ENCODE results near the gene MCF2L. TPM values are rescaled to one million over a fixed set of nuclear protein-coding genes. Genes with fewer than 3 reads are reported as not detected.

Gene MCF2L
- total RNA-seq, 1 donor from 2014 or later: 6.7 TPM

- Mint-ChIP-seq H3K9me3 (ENCODE audit: low read depth) (no peaks in the 10 kb centered on the region), H3K27me3 (ENCODE audit: low read depth) (peaks cover 6% of the 10 kb centered on the region), H3K36me3 (ENCODE audit: low read depth) (peaks cover 3% of the 10 kb centered on the region), H3K4me3 (ENCODE audit: unreplicated experiment) (no peak overlapping the region), H3K27ac (ENCODE audit: unreplicated experiment) (no peak overlapping the region), H3K4me1 (ENCODE audit: low read depth) (no peaks in the 10 kb centered on the region)
- TF ChIP-seq CTCF (IDR thresholded peaks at IDR 0.05): no peak
- peak; percentile 88 for DNase-seq (ENCODE audit: low spot score)
These were observed 111.4 kb downstream of the MCF2L start for GRCh38 chr13:113080361-113080831.

GRCh38 chr13:113080901-113081521, 112.0 kb downstream of the MCF2L start:
- DNase-seq (ENCODE audit: low spot score): peak; percentile 86
- H3K4me1 Mint-ChIP-seq (ENCODE audit: low read depth): no peaks in the 10 kb centered on the region
- peaks cover 3% of the 10 kb centered on the region for H3K36me3 Mint-ChIP-seq (ENCODE audit: low read depth)
- H3K9me3 Mint-ChIP-seq (ENCODE audit: low read depth): no peaks in the 10 kb centered on the region
- H3K27ac Mint-ChIP-seq (ENCODE audit: unreplicated experiment): no peak overlapping the region
- peaks cover 6% of the 10 kb centered on the region for H3K27me3 Mint-ChIP-seq (ENCODE audit: low read depth)
- TF ChIP-seq CTCF (IDR thresholded peaks at IDR 0.05): no peak
- no peak overlapping the region for H3K4me3 Mint-ChIP-seq (ENCODE audit: unreplicated experiment)

- Mint-ChIP-seq H3K27ac (ENCODE audit: unreplicated experiment) (no peak overlapping the region), H3K4me1 (ENCODE audit: low read depth) (no peaks in the 10 kb centered on the region), H3K4me3 (ENCODE audit: unreplicated experiment) (no peak overlapping the region), H3K9me3 (ENCODE audit: low read depth) (no peaks in the 10 kb centered on the region), H3K36me3 (ENCODE audit: low read depth) (peaks cover 3% of the 10 kb centered on the region), H3K27me3 (ENCODE audit: low read depth) (peaks cover 6% of the 10 kb centered on the region)
- no peak for TF ChIP-seq CTCF (IDR thresholded peaks at IDR 0.05)
- DNase-seq (ENCODE audit: low spot score): peak; percentile 75
These were observed 113.4 kb downstream of the MCF2L start for GRCh38 chr13:113082198-113083021.

GRCh38 chr13:113083022-113083373, 114.0 kb downstream of the MCF2L start:
- peak; percentile 72 for DNase-seq (ENCODE audit: low spot score)
- no peaks in the 10 kb centered on the region for H3K9me3 Mint-ChIP-seq (ENCODE audit: low read depth)
- TF ChIP-seq CTCF (IDR thresholded peaks at IDR 0.05): no peak
- H3K36me3 Mint-ChIP-seq (ENCODE audit: low read depth): peaks cover 3% of the 10 kb centered on the region
- H3K4me3 Mint-ChIP-seq (ENCODE audit: unreplicated experiment): no peak overlapping the region
- H3K27ac Mint-ChIP-seq (ENCODE audit: unreplicated experiment): no peak overlapping the region
- H3K27me3 Mint-ChIP-seq (ENCODE audit: low read depth): peaks cover 6% of the 10 kb centered on the region
- no peaks in the 10 kb centered on the region for H3K4me1 Mint-ChIP-seq (ENCODE audit: low read depth)

GRCh38 chr13:113083402-113084061, 114.5 kb downstream of the MCF2L start:
- no peak overlapping the region for H3K27ac Mint-ChIP-seq (ENCODE audit: unreplicated experiment)
- no peak overlapping the region for H3K4me3 Mint-ChIP-seq (ENCODE audit: unreplicated experiment)

More at GRCh38 chr13:113083402-113084061, 114.5 kb downstream of the MCF2L start:
- Mint-ChIP-seq H3K27me3 (ENCODE audit: low read depth) (peaks cover 6% of the 10 kb centered on the region), H3K9me3 (ENCODE audit: low read depth) (no peaks in the 10 kb centered on the region), H3K36me3 (ENCODE audit: low read depth) (peaks cover 2% of the 10 kb centered on the region), H3K4me1 (ENCODE audit: low read depth) (no peaks in the 10 kb centered on the region)
- no peak for TF ChIP-seq CTCF (IDR thresholded peaks at IDR 0.05)
- DNase-seq (ENCODE audit: low spot score): peak; percentile 59

Data from chondrocyte (in vitro differentiated cells).